Panc1 (cell line): ENCODE results near the gene CDH8. TPM values are rescaled to one million over a fixed set of nuclear protein-coding genes. Genes with fewer than 3 reads are reported as not detected.

Experiments
- ATAC-seq: fragments of 200-7000 bp; cut with Tn5 transposase; 2 replicates; pipeline ENCODE4 v1.9.1; 2020; ENCODE audit warnings: mild to moderate bottlenecking, moderate library complexity
- BruUV-seq: library from RNA; stranded (reverse); fragments of 400-500 nt; replicated peaks from 2 replicates; lab custom pipeline; 2021; lab: Mats Ljungman, UMichigan
- CTCF ChIA-PET: fragments of 300-600 bp; sonication (Branson Sonifier 250); formaldehyde crosslinking; loops from one replicate; lab custom pipeline; 2022; ENCODE audit warnings: antibody characterized with exemption; lab: Charles Lee
- POLR2A ChIA-PET: fragments of 300-600 bp; sonication (Branson Sonifier 250); formaldehyde crosslinking; loops from one replicate; lab custom pipeline; 2022; ENCODE audit warnings: antibody characterized with exemption; lab: Charles Lee
- DNase-seq: peaks from one replicate; pipeline ENCODE4 v3.0.0-alpha.2; 2010; ENCODE audit warnings: low read depth, low spot score
- H3K27ac ChIP-seq: 2 replicates; pipeline ENCODE4 v1.5.1; 2011; ENCODE audit warnings: mild to moderate bottlenecking, low read length, inconsistent platforms
- H3K27me3 ChIP-seq: fragments of 200-500 bp; sonication (Bioruptor generic); 2 replicates; pipeline ENCODE4 v1.6.0; 2014; ENCODE audit warnings: low read length, inconsistent platforms; ENCODE audit not compliant: control insufficient read depth, insufficient read depth
- H3K36me3 ChIP-seq: fragments of 200-500 bp; sonication (Bioruptor generic); 2 replicates; pipeline ENCODE4 v1.5.1; 2014; ENCODE audit warnings: inconsistent platforms, mild to moderate bottlenecking, low read length, moderate library complexity; ENCODE audit not compliant: control insufficient read depth, insufficient read depth
- H3K4me1 ChIP-seq: 2 replicates; pipeline ENCODE4 v1.5.1; 2011; ENCODE audit warnings: inconsistent platforms, mild to moderate bottlenecking, low read length, moderate library complexity; ENCODE audit not compliant: control insufficient read depth, insufficient read depth
- H3K4me3 ChIP-seq, 2 experiments: 2 replicates each; pipeline ENCODE4 v1.5.1; 2011 to 2012; ENCODE audit warnings: low read depth in 2 of 2, low read length in 2 of 2, mild to moderate bottlenecking in 2 of 2, inconsistent platforms in 1 of 2, moderate library complexity in 1 of 2
- H3K9me3 ChIP-seq: fragments of 200-500 bp; sonication (Bioruptor generic); 2 replicates; pipeline ENCODE4 v1.5.1; 2014; ENCODE audit warnings: low read depth, mild to moderate bottlenecking, inconsistent platforms, low read length, moderate library complexity; ENCODE audit not compliant: control insufficient read depth, insufficient read depth
- POLR2AphosphoS5 ChIP-seq: IDR thresholded peaks from 2 replicates; pipeline ENCODE4 v1.6.1; 2012; ENCODE audit warnings: mild to moderate bottlenecking, low read depth, low read length, moderate library complexity
- SIN3A ChIP-seq: IDR thresholded peaks from 2 replicates; pipeline ENCODE4 v1.6.1; 2012; ENCODE audit warnings: low read depth, mild to moderate bottlenecking, low read length, moderate library complexity, borderline replicate concordance; ENCODE audit not compliant: insufficient read depth
- TCF7L2 ChIP-seq: IDR thresholded peaks from 2 replicates; pipeline ENCODE4 v1.6.1; 2011; ENCODE audit warnings: mild to moderate bottlenecking, low read depth, low read length, inconsistent platforms
- in situ Hi-C: cut with HindIII; loops from 2 replicates; pipeline ENCODE4 v1.10.0; 2016; ENCODE audit warnings: low sequenced_read_pairs, low pct_unique_long_range_greater_than_20kb
- intact Hi-C: fragments of 100-400 bp; cut with micrococcal nuclease; formaldehyde crosslinking; loops from one replicate; pipeline ENCODE4 v1.10.0; 2022; ENCODE audit not compliant: unreplicated experiment
- total RNA-seq: library from RNA; stranded (reverse); gene quantifications from one replicate; pipeline ENCODE4 v1.2.1, GENCODE V29; 2021; ENCODE audit not compliant: unreplicated experiment
- TF ChIP-seq, protein P1 (sequence below), 2 experiments: IDR thresholded peaks; 2 replicates each; pipeline ENCODE4 v1.6.1; 2011 to 2012; ENCODE audit warnings: low read depth in 2 of 2, control low read depth in 1 of 2, low read length in 1 of 2, mild to moderate bottlenecking in 1 of 2, moderate library complexity in 1 of 2; ENCODE audit not compliant: insufficient read depth in 1 of 2
- TF ChIP-seq, protein P2 (sequence below): fragments of 450-650 bp; IDR thresholded peaks from 2 replicates; pipeline ENCODE4 v1.5.1; 2017; ENCODE audit warnings: mild to moderate bottlenecking

Gene CDH8
- total RNA-seq, 1 experiment from 2014 or later = 0.21 TPM

DNA sequence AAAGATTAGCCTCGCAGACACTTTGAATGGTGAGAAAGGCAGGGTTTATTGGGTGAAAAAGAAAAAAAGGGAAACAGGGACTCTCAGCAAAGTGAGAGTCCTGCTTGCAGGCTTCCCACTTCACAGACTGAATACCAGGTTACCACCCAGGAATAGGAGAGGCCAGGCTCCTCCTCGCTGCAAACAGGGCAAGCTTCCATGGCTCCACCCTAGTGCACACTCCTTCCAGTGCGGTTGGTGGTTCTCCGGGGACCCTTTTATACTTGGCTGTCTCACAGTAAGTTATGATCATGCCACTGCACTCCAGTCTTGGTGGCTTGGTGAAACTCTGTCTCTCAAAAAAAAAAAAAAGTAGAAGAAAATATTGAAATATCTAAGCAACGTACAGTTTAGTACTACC lies 30.5 kb upstream of the CDH8 start:
- H3K36me3 ChIP-seq = no peaks in the 10 kb centered on the region
- H3K4me1 ChIP-seq = no peaks in the 10 kb centered on the region
- no TSS peak for BruUV-seq
- ATAC-seq (no peak), DNase-seq (no peak)
- TF ChIP-seq SIN3A (no peak), POLR2AphosphoS5 (no peak), TCF7L2 (no peak)
- TF ChIP-seq, protein P1, sequence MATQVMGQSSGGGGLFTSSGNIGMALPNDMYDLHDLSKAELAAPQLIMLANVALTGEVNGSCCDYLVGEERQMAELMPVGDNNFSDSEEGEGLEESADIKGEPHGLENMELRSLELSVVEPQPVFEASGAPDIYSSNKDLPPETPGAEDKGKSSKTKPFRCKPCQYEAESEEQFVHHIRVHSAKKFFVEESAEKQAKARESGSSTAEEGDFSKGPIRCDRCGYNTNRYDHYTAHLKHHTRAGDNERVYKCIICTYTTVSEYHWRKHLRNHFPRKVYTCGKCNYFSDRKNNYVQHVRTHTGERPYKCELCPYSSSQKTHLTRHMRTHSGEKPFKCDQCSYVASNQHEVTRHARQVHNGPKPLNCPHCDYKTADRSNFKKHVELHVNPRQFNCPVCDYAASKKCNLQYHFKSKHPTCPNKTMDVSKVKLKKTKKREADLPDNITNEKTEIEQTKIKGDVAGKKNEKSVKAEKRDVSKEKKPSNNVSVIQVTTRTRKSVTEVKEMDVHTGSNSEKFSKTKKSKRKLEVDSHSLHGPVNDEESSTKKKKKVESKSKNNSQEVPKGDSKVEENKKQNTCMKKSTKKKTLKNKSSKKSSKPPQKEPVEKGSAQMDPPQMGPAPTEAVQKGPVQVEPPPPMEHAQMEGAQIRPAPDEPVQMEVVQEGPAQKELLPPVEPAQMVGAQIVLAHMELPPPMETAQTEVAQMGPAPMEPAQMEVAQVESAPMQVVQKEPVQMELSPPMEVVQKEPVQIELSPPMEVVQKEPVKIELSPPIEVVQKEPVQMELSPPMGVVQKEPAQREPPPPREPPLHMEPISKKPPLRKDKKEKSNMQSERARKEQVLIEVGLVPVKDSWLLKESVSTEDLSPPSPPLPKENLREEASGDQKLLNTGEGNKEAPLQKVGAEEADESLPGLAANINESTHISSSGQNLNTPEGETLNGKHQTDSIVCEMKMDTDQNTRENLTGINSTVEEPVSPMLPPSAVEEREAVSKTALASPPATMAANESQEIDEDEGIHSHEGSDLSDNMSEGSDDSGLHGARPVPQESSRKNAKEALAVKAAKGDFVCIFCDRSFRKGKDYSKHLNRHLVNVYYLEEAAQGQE (IDR thresholded peaks at IDR 0.05; ENCODE audit: insufficient read depth in 1 of 2, low read depth in 2 of 2, low read length in 1 of 2) = no peak
- TF ChIP-seq, protein P2, sequence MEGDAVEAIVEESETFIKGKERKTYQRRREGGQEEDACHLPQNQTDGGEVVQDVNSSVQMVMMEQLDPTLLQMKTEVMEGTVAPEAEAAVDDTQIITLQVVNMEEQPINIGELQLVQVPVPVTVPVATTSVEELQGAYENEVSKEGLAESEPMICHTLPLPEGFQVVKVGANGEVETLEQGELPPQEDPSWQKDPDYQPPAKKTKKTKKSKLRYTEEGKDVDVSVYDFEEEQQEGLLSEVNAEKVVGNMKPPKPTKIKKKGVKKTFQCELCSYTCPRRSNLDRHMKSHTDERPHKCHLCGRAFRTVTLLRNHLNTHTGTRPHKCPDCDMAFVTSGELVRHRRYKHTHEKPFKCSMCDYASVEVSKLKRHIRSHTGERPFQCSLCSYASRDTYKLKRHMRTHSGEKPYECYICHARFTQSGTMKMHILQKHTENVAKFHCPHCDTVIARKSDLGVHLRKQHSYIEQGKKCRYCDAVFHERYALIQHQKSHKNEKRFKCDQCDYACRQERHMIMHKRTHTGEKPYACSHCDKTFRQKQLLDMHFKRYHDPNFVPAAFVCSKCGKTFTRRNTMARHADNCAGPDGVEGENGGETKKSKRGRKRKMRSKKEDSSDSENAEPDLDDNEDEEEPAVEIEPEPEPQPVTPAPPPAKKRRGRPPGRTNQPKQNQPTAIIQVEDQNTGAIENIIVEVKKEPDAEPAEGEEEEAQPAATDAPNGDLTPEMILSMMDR = no peak
- H3K27me3 ChIP-seq = no peaks in the 10 kb centered on the region
- intact Hi-C loops (no loop called here), in situ Hi-C loops (no loop called here)
- H3K4me3 ChIP-seq = no peak overlapping the region
- POLR2A ChIA-PET = no interaction called here
- no peak overlapping the region for H3K27ac ChIP-seq
- H3K9me3 ChIP-seq = no peaks in the 10 kb centered on the region
- CTCF ChIA-PET = no interaction called here

DNA sequence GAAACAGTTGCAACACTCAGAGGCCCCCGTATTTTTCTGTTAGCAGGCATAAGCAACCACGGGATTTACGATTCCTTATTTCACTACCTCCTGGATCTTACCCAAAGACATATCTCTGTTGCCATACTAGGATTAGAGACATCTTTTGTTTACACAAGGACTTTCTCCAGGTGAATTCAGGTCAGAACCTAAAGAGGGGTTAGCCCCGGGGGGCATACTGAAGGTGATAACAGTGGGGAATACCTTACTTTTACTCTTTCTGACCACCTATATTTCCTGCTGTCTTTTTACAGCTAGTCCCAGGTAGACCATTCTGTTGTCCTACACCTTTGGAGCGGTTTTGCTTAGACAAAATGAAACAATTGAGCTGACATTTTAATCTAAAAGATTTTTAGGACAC lies 27.9 kb upstream of the CDH8 start:
- ChIA-PET CTCF (no interaction called here), POLR2A (no interaction called here)
- no TSS peak for BruUV-seq
- intact Hi-C loops = no loop called here
- no peak for DNase-seq
- in situ Hi-C loops = no loop called here
- H3K27me3 ChIP-seq = no peaks in the 10 kb centered on the region
- no peak overlapping the region for H3K4me3 ChIP-seq
- no peaks in the 10 kb centered on the region for H3K36me3 ChIP-seq
- no peak for ATAC-seq
- no peaks in the 10 kb centered on the region for H3K4me1 ChIP-seq
- no peaks in the 10 kb centered on the region for H3K9me3 ChIP-seq
- H3K27ac ChIP-seq = no peak overlapping the region
- no peak for TF ChIP-seq POLR2AphosphoS5
- TF ChIP-seq, protein P2 = no peak
- TF ChIP-seq SIN3A = no peak
- TF ChIP-seq TCF7L2 = no peak
- TF ChIP-seq, protein P1 (IDR thresholded peaks at IDR 0.05; ENCODE audit: insufficient read depth in 1 of 2, low read depth in 2 of 2, low read length in 1 of 2) = no peak
